MM.1S (cell line): ENCODE measurements around the gene TCF23.

Source experiments
- EZH2 ChIP-seq: fragments of 300-600 bp; sonication (generic); optimal IDR thresholded peaks from 2 replicates; pipeline ENCODE3; 2017; ENCODE audit warnings: low read depth, mild to moderate bottlenecking, antibody characterized with exemption, low read length, mixed read lengths
- TF ChIP-seq, protein P1 (sequence below): fragments of 300-600 bp; sonication (generic); IDR thresholded peaks from 2 replicates; pipeline ENCODE4 v1.5.1; 2016; ENCODE audit warnings: antibody characterized with exemption, low read length, mixed read lengths

DNA sequence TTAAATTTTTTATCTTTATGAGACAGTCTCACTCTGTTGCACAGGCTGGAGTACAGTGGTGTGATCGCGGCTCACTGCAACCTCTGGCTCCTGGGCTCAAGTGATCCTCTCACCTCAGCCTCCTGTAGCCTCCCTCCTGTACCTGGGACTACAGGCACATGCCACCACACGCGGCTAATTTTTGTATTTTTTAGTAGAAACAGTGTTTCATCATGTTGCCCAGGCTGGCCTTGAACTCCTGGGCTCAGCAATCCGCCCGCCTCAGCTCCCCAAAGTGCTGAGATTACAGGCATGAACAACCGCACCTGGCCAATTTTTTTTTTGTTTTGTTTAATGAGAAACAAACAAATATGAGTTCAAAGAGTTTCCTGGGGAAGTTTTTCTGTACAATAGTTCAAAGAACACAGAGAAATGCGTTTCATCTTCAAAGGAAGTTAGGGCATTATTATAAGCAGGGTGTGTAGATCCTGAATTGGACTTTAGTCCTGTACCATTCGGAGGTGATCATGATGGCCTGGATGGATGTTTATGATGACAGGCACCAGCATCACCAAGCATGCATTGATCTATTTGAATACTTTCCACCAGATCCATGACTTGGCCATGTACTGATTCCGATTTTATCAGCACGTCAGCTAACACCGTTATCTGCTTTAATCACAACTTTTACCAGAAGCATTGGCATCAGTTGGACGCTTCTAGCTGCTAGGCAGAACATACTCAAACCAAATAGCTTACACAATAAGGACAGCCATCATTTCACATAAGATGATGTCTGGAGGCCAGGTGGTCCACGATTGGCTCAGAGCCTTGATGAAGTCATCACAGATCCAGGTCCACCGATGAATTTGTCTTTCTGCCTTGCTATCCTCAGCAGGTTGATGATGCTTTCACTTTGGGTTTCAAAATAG, 28.9 kb downstream of the TCF23 start:
- TF ChIP-seq, protein P1, sequence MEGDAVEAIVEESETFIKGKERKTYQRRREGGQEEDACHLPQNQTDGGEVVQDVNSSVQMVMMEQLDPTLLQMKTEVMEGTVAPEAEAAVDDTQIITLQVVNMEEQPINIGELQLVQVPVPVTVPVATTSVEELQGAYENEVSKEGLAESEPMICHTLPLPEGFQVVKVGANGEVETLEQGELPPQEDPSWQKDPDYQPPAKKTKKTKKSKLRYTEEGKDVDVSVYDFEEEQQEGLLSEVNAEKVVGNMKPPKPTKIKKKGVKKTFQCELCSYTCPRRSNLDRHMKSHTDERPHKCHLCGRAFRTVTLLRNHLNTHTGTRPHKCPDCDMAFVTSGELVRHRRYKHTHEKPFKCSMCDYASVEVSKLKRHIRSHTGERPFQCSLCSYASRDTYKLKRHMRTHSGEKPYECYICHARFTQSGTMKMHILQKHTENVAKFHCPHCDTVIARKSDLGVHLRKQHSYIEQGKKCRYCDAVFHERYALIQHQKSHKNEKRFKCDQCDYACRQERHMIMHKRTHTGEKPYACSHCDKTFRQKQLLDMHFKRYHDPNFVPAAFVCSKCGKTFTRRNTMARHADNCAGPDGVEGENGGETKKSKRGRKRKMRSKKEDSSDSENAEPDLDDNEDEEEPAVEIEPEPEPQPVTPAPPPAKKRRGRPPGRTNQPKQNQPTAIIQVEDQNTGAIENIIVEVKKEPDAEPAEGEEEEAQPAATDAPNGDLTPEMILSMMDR = no peak
- no peak for TF ChIP-seq EZH2
